HG02763 (cell line): Measurements from ENCODE around the gene RAB36.

Experiments used
- ATAC-seq: cut with Tn5 transposase; IDR thresholded peaks from one replicate; pipeline ENCODE4 v1.9.1; 2021; ENCODE audit warnings: mild to moderate bottlenecking, moderate library complexity; ENCODE audit not compliant: unreplicated experiment

The RAB36 gene, protein sequence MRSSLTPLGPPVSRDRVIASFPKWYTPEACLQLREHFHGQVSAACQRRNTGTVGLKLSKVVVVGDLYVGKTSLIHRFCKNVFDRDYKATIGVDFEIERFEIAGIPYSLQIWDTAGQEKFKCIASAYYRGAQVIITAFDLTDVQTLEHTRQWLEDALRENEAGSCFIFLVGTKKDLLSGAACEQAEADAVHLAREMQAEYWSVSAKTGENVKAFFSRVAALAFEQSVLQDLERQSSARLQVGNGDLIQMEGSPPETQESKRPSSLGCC

DNA sequence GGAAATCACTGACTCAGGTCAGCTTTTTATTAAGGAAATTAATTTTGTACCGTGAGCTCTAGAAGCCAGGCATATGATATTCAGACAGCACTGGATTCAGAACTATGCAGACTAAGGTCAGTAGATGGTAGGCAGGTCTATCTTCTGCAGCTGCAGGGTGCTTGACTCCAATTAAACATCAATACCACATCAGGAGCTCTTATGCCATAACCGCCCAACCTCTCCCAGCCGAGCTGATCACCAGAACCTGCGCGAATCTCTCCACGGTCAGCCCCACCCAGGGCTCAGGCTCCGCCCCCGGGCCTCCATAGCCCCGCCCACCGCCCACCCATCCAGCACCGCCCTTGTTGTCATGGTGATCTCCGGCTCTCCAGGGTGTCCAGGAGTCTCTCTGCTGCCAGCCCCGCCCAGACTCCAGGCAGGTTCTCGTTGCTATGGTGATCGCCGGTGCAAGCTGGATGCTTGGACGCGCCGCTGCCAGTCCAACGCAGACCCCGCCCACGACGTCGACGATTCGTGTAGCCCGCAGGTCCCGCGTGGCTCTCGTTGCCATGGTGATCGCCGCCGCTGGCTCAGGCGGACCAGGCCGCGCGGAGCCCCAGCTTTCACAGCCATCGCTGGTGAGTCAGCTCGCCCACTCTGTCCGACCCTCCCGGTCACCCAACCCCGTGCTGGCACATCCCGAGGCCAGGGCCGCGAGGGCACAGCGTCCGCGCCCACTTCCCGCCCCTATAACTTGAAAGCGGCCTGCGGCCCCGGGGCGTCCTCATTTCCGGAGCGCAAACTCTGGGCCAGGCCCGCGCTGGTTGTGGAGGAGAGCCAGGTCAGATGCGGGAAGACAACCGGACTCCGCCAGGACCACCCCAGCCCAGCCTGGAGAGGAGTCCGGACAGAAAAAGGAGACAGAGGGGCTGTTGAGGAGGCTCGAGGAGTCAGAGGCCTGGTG, at the start of gene RAB36:
Gene RAB36 (plus strand): TSS at position 546 of the 946 bp plus-strand sequence. CDS start 1,140 bp downstream, outside the sequence.
- no peak for ATAC-seq

DNA sequence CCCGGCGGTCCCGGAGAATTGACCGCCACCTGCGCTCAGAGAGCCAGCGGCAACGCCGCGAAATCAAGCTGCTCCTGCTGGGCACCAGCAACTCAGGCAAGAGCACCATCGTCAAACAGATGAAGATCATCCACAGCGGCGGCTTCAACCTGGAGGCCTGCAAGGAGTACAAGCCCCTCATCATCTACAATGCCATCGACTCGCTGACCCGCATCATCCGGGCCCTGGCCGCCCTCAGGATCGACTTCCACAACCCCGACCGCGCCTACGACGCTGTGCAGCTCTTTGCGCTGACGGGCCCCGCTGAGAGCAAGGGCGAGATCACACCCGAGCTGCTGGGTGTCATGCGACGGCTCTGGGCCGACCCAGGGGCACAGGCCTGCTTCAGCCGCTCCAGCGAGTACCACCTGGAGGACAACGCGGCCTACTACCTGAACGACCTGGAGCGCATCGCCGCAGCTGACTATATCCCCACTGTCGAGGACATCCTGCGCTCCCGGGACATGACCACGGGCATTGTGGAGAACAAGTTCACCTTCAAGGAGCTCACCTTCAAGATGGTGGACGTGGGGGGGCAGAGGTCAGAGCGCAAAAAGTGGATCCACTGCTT, 49.4 kb upstream of the RAB36 start:
- no peak for ATAC-seq

DNA sequence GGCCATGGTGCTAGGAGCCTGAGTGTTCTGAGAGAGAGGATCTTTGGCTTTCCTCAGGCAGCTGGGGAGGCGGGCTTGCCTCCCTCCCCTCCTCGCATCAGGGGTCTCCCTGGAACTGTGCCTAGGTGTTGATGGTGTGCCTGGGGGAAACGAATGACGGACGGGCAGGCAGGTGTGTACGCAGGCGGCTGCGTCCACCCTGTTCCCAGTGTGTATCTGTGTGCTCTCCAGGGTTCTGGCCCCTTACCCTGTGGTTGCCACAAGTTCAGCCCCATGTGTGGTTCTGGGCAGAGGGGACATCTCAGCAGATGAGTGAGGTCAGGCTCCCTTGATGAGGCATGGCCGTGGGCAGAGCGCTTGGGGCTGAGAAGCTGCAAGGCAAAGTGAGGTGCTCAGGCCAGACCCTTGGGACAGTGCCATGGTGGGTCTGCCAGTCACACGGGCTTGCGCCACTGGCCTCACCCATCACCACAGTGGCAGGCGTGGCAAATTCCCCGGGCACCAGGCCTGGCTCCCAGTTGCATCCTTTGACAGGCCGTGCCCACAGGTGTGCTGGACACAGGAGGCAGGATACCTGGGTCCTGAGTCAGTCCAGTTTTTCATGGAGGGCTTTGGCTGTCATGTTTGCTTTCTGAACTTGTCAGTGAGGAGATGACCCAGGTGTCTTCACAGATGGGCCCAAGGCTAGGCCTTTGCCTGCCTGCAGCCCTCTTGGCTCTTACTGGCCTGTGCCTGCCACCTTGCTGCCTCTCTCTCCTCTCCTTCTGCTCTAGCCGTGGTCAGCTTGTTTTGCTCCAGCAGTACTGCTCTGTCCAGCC, 47.7 kb upstream of the RAB36 start:
- ATAC-seq, result no peak

DNA sequence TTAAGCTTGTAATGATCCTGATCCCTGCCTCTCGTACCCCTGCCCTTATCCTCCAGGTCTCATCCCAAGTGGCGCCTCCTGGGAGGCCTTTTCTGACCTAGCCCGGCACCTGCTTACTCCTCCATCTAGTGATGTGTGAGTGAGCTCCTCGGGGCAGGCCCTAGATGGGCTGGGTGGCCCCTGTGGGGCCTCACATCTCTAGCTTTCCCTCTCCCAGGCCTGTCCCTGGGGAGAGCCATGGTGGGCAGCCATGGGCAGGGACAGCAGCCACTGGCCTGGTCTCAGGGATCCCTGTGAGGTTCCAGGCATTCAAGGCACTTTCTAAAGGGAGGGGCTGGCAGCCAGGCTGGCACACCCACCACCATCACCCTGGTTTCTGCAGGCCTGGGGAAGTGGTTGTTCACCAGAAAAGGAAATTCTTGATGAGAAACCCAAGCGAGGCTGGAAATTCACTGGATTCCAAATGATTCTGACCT, 47.0 kb upstream of the RAB36 start:
- ATAC-seq, result no peak

DNA sequence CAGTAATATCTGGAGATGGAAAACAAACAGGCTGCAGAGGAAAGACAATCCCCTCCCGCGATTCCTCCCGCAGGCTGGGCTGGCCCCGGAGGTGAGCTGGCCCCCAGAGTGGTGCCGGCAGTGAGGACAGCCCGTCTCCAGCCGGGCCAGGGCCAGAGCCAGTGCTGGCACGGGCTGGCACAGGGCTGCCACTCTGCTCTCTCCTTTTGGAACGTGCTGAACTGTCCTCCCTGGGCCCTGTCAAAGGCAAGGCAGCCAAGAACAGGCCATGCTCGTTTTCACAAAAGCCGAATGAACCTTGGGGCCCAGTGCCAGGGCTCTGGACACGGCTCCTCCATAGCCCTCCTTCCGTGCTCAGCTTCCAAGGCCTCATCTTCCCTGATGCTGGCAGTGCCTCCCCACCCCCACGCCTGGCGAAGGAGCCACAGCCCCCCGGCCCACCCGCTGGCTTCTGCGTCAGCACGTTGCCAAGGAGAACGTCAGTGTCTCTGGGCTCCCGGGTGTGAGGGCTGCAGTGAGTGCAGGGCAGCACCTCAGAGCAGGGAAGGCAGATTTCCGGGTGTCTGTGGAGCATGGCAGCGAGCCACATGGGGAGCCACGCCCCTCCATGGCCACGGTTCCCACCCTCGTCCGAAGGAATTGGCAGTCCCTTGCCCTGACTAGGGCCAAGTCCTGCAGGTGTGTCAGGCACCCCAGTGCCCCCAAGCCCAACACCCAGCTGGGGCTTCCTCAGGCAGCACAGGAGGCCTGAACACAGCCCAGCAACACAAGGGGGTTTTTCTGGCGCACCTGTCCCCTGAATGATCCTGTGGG, 46.4 kb upstream of the RAB36 start:
- ATAC-seq, result no peak

DNA sequence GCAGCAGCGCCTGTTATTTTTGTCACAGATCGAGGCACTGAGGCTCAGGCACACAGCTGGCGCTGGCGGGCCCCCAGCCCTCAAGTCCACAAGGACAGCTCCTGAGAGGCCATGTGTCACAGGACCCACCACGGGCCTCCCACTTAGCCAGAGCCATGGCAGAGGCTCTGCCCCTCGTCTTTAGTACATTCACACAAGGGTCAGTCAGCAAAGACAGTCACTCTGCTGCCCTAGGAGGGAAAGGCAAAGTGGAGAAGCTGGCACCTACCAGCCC, 45.8 kb upstream of the RAB36 start:
- no peak for ATAC-seq

DNA sequence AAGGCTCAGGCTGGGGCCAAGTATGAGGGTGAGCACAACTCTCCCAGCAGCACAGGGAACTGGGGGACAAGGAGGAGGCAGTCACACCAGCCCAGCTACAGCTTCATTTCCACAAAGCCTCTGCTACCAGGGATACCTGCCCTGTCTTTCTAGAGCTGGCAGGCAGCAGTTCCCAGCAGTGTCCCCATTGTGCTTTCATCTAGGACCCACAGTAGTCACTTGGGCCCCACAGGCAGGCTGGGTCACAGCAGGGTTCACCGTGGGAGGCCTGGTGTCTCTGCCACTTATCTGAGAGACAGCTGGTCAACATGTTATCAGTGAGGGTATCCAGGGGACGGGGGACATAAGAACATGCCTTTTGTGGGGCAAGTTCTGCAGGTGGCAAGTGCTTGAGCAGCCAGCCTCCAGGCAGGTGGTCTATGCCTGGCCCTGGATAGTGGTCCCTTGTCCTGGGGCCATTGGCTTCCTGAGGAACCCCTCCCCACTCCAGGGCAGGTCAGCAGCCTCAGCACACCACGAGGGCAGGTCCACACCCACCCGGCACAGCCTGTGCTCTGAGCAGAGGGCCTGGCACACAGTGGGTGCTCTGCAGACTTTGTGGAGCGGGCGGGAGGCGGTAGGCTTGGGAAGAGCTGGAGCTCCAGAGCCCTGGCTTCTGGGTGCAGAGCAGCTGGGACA, 45.0 kb upstream of the RAB36 start:
- ATAC-seq, result no peak

DNA sequence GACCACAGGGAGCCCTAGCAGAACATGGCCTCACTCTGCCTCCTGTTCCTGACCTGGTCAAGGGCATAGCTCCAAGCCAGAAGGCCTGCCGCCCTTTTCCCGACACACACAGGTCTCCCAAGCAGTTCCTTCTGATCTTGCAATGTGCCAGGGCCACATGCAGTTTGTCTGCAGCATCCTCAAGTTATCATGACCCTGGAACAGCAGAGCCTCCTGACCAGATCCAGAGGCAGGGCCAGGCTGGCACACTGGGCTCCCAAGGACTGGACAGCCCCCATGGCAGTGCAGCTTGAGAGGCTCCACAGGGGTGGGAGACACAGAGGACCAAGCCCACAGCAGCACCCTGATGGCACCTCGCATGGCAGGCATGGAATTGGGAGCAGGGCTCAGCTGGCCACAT, 43.8 kb upstream of the RAB36 start:
- ATAC-seq, result no peak

DNA sequence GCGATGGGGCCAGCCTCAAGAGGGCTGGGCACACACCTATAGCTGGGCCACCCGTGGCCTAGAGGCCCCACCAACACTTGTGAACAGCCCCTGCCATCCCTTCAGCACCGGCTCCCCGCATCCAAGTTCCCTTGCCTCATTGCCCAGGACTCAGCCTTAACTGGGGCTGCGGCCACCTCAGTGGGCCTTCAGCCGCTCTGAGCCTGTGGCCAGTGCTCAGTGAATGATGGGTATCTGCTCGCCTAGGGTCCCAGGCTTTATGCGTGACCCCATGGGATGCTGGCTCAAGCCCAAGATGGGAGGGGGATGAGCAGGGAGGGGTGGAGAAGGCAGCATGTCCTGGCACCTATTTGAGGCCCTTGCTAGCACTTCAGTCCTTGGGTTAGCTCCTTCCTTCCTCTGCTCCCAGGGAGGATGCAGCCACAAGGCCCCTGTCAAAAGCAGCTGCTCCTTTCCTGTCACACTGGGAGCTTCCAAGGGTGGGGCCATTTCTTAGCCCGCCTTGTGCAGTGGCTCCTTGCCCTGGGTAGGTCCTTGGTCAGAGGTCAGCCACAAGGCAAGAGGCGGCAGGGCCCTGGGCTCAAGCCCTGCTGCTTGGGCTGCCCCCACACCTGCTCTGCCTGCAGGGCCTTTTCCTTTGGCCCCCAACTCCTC, 43.1 kb upstream of the RAB36 start:
- no peak for ATAC-seq

DNA sequence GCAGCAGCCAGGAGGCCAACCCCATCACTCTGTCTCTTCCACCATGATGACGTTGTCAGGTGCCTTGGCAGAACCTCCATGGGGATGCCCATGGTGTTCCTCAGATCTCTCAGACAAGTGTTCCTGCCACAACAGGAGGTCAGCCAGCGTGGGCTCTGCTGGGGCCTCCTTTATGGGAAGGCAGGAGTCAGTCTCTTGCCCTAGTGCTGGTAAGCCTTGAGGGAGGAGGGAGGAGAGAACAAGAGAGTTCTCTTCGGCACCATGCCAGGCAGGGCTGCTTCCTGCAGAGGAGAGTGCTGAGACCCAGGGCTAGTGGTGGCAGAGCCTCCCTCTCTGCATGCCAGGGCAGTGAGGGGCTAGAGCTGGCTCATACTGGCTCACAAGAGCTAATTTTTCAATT, 42.5 kb upstream of the RAB36 start:
- no peak for ATAC-seq

DNA sequence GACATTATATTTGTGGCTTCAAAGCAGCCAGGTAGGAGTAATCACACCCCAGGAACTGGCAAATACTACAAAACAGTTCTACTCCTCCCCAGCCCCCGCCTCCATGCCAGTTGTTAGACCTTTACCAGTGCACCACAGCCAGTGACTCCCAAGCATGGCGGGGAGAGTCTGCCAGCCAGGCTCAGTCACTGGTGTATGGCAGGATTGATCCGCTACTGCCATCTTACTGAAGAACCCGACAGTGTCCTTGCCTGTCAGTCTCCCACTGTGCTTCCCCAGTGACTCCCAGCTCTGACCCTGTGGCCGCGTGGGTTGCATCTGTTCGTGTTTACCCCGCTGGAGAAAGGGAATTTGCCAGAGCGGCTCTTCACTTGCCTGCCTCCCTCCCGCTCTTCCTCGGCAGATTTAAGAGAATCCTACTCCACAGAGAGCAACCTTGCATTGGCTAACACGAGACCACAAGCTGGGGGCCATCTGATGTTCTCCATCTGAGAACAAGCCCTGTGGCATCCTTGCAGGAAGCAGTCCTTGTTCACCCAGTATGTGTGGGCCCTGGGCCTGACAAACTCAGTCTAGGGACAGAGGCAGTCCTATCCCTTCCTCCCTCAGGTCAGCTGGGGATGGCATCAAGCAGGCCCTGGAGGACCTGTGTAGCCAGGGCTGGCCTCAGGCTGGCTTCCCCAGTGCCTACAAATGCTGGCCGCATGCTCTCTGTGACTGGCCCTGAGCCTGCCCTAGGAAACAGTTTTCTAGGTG, 41.9 kb upstream of the RAB36 start:
- no peak for ATAC-seq

DNA sequence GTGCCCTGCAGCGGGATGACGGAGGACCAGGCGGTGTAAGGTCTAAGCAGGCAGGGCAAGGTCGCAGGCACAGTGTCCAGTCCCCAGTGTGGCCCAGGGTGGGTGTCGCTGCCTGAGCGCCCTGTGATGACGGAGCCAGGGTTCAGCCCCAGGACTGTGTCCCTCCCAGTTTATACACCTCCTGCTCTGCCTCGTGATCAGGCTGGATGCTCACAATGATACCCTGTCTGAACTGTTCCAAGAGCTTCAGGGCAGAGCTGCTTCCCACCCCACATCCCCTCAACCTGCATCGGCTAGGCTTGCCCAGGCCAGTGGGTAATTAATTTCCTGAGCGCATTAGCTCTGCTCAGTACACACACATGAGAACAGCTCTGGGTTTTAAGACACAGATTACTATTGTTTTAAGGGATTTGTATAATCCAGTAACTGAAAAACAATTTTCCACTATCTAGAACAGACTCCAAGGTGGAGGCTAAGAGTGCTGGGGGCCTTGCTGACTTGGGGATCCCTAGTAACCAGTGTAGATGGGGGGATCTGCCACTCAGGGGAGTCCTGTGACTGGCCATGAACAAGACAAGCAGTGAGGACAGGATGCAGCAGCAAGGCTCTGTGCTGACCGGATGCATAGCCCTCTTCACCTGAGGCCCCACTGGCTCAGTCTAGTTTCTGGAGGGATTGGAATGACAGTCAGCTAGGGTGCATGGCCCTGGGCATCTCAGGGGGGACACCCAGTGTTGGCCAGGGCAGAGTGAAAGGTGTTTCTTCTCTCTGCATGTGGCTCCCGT, 40.9 kb upstream of the RAB36 start:
- ATAC-seq, result no peak

DNA sequence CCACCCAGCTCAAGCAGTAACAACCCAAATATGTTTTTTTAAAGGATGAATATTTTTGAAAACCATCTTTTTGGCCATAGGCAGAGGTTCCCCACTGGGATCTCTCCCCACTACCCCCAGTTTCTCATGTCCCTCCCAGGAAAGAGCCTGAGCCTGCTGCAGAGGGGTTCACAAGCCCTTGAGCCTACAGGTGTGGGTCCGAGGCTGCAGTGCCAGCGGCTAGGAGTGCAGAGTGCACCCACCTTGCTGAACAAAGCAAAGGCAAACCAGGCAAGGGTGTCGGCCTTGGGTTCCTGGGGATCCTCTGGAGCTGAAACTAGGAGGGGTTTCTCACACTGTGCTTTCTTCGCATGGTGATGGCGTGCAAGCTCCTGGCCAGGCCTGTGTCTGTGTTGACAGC, 40.0 kb upstream of the RAB36 start:
- ATAC-seq, result no peak

DNA sequence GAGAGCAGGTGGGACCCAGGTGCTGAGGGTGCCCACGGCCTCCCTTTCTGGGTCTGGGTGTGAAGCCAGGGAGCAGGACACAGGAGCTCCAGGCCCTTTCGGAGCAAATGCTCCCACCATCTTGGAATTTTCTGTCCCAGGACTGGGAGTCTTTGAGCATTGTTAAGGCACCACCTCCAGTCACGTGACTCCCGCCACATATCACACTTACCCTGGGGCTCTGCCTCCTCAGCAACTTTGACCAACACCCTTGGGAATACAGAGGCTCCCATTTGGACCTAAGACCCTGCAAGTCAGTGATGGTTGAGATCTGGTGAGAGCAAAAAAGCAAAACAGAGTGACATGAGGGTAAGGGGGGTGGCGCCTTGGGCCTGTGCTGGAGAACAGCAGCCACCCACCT, 39.4 kb upstream of the RAB36 start:
- no peak for ATAC-seq

DNA sequence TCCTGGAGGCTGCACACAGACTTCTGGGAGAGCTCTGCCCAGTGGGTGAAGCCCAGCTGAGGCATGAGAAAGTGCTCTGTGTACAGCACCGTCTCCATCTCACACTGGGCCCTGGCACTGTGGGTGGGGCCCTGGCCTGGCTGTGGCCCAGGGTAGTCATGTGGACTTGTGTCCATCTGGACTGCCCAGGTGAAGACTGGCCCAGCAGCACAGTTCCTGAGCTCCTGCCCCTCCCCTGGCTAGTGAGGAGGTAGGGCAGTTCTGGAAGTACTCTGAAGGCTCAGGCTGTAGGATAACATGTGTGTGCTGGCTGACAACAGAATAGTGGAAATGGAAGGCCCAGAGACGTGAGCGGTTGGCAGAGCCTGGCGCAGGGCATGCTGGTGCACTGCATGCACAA, 38.9 kb upstream of the RAB36 start:
- ATAC-seq, result no peak

DNA sequence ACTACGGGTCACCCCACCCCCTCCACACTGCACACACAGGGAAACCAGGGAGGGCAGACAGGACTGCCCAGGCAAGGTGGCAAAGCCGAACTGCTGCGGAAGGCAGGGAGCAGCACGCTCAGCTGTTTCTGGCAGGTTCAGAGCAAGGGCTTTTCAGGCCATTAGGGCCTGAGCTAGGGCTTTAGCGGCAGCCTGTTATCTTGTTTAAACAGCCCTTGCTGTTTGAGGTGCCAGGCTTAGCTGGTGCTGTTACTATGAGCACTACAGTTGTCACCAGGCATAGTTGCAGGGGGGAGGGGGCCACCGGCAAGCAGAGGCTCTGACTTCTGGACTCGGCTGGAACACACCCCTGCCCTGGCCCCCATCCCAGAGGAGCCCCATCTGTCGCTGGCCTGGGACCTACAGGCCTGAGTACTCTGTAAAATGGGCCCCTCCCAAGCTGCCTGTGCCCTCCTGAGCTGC, 38.3 kb upstream of the RAB36 start:
- ATAC-seq, result no peak

DNA sequence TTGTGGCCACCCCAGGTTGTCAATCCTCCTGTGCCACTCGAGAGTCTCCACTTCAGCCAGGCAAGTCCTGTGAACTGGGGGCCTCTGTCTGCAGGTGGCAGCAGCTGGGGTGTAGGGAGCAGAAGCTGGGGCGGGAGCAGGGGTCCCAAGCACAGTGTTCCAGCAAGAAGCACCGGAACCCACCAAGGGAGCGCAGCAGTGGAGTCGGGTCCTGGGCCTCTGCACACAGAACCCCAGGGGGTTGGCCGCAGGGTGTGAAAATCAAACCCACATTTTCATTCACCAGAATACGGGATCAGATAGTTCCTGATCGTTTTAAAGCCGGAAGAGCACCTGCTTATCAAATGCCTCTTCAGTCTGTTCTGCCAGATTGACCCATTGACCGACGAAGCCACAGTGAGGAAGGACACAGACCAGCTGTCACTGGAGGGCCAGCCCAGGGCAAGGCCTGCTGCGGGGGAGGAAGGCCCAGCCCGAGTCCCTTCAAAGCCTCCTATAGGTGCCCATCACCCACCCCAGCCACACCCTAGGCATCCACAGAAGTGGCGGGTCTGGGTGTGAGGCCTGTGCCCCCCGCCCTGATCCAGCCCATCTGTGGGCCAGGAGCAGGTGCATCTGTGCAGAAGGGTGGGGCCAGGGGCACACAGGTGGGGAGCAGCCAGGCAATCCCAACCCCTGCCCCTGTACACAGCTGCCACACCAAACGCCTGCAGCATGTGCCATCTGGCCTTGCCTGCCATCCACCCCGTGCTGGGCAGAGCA, 37.6 kb upstream of the RAB36 start:
- ATAC-seq, result no peak
